ENCODE data around the gene GNLY.

The GNLY gene

DNA sequence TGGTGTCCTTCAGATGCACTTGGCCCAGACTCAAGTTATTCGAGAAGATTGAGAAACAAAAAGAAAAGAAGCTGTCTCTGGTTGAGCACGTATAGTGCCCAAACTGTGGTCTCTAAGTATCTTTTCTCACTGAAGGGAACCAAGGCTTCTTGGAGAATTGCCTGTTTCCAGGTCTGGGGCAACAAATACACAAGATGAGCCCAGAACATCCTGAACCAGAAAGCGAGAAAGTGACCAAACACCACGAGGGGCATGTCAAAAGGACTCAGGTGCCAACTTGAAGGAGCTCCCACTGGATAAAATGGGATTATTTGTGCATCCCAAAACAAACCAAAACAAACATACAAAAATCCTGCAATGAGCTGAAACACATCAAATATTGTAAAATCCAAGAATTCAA lies 46.0 kb downstream of the GNLY start:
- TF ChIP-seq, protein P1, sequence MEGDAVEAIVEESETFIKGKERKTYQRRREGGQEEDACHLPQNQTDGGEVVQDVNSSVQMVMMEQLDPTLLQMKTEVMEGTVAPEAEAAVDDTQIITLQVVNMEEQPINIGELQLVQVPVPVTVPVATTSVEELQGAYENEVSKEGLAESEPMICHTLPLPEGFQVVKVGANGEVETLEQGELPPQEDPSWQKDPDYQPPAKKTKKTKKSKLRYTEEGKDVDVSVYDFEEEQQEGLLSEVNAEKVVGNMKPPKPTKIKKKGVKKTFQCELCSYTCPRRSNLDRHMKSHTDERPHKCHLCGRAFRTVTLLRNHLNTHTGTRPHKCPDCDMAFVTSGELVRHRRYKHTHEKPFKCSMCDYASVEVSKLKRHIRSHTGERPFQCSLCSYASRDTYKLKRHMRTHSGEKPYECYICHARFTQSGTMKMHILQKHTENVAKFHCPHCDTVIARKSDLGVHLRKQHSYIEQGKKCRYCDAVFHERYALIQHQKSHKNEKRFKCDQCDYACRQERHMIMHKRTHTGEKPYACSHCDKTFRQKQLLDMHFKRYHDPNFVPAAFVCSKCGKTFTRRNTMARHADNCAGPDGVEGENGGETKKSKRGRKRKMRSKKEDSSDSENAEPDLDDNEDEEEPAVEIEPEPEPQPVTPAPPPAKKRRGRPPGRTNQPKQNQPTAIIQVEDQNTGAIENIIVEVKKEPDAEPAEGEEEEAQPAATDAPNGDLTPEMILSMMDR (IDR thresholded peaks at IDR 0.05; ENCODE audit: low read depth, low read length): no peak
- TF ChIP-seq, protein P2, sequence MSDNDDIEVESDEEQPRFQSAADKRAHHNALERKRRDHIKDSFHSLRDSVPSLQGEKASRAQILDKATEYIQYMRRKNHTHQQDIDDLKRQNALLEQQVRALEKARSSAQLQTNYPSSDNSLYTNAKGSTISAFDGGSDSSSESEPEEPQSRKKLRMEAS (IDR thresholded peaks at IDR 0.05; ENCODE audit: low read depth, low read length): no peak
- no peak for TF ChIP-seq POLR2A (IDR thresholded peaks at IDR 0.05; ENCODE audit: extremely low read depth, insufficient read length)
- H3K4me3 ChIP-seq (ENCODE audit: low read depth, low read length): no peak overlapping the region
- no peak for DNase-seq (ENCODE audit: low read depth)

DNA sequence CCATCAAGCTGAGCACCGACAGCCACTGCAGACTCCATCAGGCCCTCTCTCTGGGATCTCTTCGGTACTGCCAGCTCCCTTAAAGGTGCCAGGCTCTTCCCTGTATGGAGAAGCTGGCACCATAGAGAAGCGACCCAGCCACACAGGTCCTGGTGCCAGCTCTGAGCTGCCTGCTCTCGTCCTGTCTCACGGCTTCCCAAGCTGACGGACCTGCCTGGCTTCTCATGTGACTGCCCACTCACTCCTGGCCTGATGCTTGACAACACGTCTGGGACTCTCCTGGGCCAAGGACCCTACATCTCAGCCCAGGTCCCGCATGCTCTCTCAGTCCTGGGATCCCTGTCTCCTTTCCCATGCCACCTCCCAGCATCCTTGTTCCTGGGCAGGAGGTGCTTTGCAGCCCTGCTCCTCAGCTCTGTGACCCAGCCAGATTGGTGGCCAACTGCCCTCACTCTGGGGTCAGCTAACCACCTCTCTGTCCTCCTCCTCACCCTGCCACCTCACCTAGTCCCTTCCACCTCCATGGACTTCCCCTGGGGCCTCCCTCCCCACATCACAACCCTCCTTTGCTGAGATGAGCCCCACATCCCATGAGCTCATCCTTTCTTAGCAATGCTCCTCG lies 47.2 kb downstream of the GNLY start:
- no peak for DNase-seq (ENCODE audit: low read depth)
- TF ChIP-seq, protein P2 (IDR thresholded peaks at IDR 0.05; ENCODE audit: low read depth, low read length): no peak
- no peak overlapping the region for H3K4me3 ChIP-seq (ENCODE audit: low read depth, low read length)

DNA sequence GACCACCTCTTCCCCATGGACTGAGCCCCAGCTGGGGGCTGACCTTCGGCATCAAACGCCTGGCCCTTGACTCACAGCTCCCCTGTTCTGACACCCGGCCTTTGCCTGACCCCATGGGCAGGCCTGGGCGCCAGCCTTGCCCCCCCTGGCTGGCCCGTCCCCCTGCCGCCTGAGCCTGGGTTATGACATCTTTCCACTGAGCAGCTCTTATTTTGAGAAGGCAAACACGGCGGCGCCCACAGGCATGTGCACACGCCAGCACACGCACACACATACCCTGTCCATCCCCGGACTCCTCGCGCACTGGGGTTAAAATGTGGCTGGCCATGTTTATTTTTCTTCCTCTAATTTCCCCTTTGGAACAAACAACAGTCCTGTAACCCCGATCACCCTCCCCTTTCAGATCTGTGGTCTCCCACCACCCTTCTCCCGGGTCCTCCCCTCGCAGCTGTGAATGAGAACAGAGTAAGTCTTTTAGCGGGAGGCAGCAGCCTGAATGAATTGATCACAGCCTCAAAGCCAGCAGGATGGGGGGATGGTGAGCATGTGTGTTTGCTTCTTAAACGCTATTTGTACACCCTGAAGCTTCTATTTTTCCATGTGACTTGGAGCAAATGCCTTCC lies 47.8 kb downstream of the GNLY start:
- H3K4me3 ChIP-seq (ENCODE audit: low read depth, low read length): no peak overlapping the region
- TF ChIP-seq POLR2A (IDR thresholded peaks at IDR 0.05; ENCODE audit: extremely low read depth, insufficient read length) (no peak), MYC (IDR thresholded peaks at IDR 0.05; ENCODE audit: low read depth, low read length) (no peak)
- TF ChIP-seq, protein P2 (IDR thresholded peaks at IDR 0.05; ENCODE audit: low read depth, low read length): no peak
- TF ChIP-seq, protein P1 (IDR thresholded peaks at IDR 0.05; ENCODE audit: low read depth, low read length): no peak
- DNase-seq (ENCODE audit: low read depth): no peak

DNA sequence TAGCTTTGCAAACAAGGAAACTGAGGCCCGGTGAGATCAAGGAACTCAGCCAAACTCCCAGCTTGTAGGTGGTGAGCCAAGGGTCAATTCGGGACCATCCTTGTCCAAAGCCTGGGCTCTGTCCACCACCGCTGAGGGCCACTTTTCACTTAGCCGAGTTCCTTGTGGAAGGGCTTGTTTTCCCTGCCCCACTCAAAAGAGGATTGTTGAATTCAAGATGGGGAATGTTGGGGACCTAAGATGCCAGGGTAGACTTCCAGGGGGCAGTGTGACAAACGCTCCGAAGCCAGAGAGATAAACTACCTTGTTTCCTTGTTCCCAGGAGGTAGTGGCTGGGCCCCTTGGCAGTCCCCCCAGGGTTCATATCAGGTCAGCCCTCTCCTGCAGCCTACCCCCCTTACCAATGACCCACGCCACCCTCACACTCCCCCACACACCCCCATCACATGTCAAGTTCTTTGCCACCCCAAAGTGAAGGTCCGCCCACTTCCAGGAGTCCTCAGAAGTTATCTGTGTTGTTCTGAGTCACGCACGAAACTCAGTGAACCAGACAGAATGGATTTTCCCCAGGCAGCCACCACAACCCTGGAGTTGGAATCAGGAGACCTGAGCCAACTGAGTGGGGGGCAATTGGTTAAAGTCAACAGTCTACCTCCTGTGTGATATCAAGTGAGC lies 49.3 kb downstream of the GNLY start:
- TF ChIP-seq MYC (IDR thresholded peaks at IDR 0.05; ENCODE audit: low read depth, low read length) (no peak), POLR2A (IDR thresholded peaks at IDR 0.05; ENCODE audit: extremely low read depth, insufficient read length) (no peak)
- TF ChIP-seq, protein P2 (IDR thresholded peaks at IDR 0.05; ENCODE audit: low read depth, low read length): no peak
- TF ChIP-seq, protein P1 (IDR thresholded peaks at IDR 0.05; ENCODE audit: low read depth, low read length): no peak
- DNase-seq (ENCODE audit: low read depth): no peak
- H3K4me3 ChIP-seq (ENCODE audit: low read depth, low read length): no peak overlapping the region

DNA sequence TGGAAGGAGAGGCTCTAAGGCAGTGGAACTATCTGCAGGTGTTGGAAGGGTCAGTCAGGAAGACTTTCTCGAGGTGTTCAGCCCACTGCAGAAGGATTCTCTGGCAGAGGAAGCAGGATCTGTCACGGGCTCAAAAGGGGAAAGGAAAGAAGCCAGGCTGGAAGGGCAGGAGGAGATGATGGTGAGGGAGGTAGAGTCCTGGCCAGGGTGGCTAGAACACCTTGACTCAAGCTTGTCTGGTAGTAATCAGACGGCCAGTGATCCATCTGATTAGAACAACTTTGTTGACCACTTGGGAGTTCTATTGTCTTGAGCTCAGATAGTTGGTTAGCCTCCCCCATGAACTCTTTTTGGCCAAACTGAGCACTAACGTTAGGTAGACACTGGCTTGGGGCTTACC lies 49.9 kb downstream of the GNLY start:
- no peak for DNase-seq (ENCODE audit: low read depth)
- no peak overlapping the region for H3K4me3 ChIP-seq (ENCODE audit: low read depth, low read length)
- TF ChIP-seq MYC (IDR thresholded peaks at IDR 0.05; ENCODE audit: low read depth, low read length) (no peak), POLR2A (IDR thresholded peaks at IDR 0.05; ENCODE audit: extremely low read depth, insufficient read length) (no peak)
- TF ChIP-seq, protein P1 (IDR thresholded peaks at IDR 0.05; ENCODE audit: low read depth, low read length): no peak
- TF ChIP-seq, protein P2 (IDR thresholded peaks at IDR 0.05; ENCODE audit: low read depth, low read length): no peak
